Neural cell (in vitro differentiated cells): Measurements from ENCODE around the gene GRAMD4. TPM values are rescaled to one million over a fixed set of nuclear protein-coding genes. Genes with fewer than 3 reads are reported as not detected.

Experiments used
- H2AFZ ChIP-seq: fragments of 200-600, 300-800 bp; sonication (generic), shearing (Covaris generic); 2 replicates; pipeline ENCODE4 v1.6.0; 2014; ENCODE audit warnings: low read depth, mild to moderate bottlenecking, antibody characterized with exemption, low read length, moderate library complexity
- H3F3A ChIP-seq: fragments of 200-600 bp; shearing (Covaris generic); 2 replicates; pipeline ENCODE4 v1.6.1; 2016; ENCODE audit warnings: mild to moderate bottlenecking, moderate library complexity, mixed read lengths, antibody characterized with exemption, low read length; ENCODE audit not compliant: insufficient read depth, poor library complexity, severe bottlenecking
- H3K27ac ChIP-seq: fragments of 200-600, 300-800 bp; sonication (generic), shearing (Covaris generic); 2 replicates; pipeline ENCODE4 v1.5.1; 2014; ENCODE audit warnings: mild to moderate bottlenecking, low read length, moderate library complexity
- H3K27me3 ChIP-seq: fragments of 300-800, 200-600 bp; sonication (generic), shearing (Covaris generic); 2 replicates; pipeline ENCODE4 v1.6.0; 2014; ENCODE audit warnings: mild to moderate bottlenecking, low read depth, low read length, moderate library complexity; ENCODE audit not compliant: insufficient read depth
- H3K36me3 ChIP-seq: fragments of 300-800, 200-600 bp; sonication (generic), shearing (Covaris generic); 2 replicates; pipeline ENCODE4 v1.5.1; 2014; ENCODE audit warnings: mild to moderate bottlenecking, antibody characterized with exemption, low read length, moderate library complexity; ENCODE audit not compliant: insufficient read depth
- H3K4me2 ChIP-seq: fragments of 300-800, 200-600 bp; sonication (generic), shearing (Covaris generic); 2 replicates; pipeline ENCODE4 v1.6.0; 2014; ENCODE audit warnings: mild to moderate bottlenecking, low read length
- H3K4me3 ChIP-seq: fragments of 300-800, 200-600 bp; sonication (generic), shearing (Covaris generic); 2 replicates; pipeline ENCODE4 v1.5.1; 2014; ENCODE audit warnings: mild to moderate bottlenecking, low read length, moderate library complexity
- H3K79me2 ChIP-seq: fragments of 200-600 bp; shearing (Covaris generic); replicated peaks from 2 replicates; pipeline ENCODE4 v1.6.0; 2014; ENCODE audit warnings: mild to moderate bottlenecking, low read length, moderate library complexity; ENCODE audit not compliant: insufficient read depth
- H3K9ac ChIP-seq: fragments of 300-800, 200-600 bp; sonication (generic), shearing (Covaris generic); 2 replicates; pipeline ENCODE4 v1.6.1; 2016; ENCODE audit warnings: mild to moderate bottlenecking, low read length, mixed read lengths
- H3K9me2 ChIP-seq: fragments of 200-600 bp; shearing (Covaris generic); 2 replicates; pipeline ENCODE4 v1.6.1; 2016; ENCODE audit warnings: mild to moderate bottlenecking, low read length, mixed read lengths; ENCODE audit not compliant: insufficient read depth
- H3K9me3 ChIP-seq: fragments of 200-600, 300-800 bp; sonication (generic), shearing (Covaris generic); 2 replicates; pipeline ENCODE4 v1.6.1; 2016; ENCODE audit warnings: mild to moderate bottlenecking, mixed run types, low read length, moderate library complexity, mixed read lengths
- H4K20me1 ChIP-seq: fragments of 200-600 bp; shearing (Covaris generic); 2 replicates; pipeline ENCODE4 v1.6.1; 2016; ENCODE audit warnings: mild to moderate bottlenecking, mixed run types; ENCODE audit not compliant: insufficient read depth
- EP300 ChIP-seq: fragments of 450-650 bp; conservative IDR thresholded peaks from 2 replicates; pipeline ENCODE4 v1.6.1; 2014; ENCODE audit warnings: antibody characterized with exemption, mild to moderate bottlenecking, moderate library complexity; ENCODE audit not compliant: poor library complexity, severe bottlenecking
- EZH2 ChIP-seq: fragments of 200-600, 300-800 bp; shearing (Covaris generic), sonication (generic); IDR thresholded peaks from 2 replicates; pipeline ENCODE4 v1.6.1; 2014; ENCODE audit warnings: antibody characterized with exemption, low read length, borderline replicate concordance, mild to moderate bottlenecking; ENCODE audit not compliant: insufficient read depth, poor library complexity, severe bottlenecking
- MXI1 ChIP-seq: fragments of 450-650 bp; conservative IDR thresholded peaks from 2 replicates; pipeline ENCODE4 v1.6.1; 2014; ENCODE audit warnings: antibody characterized with exemption, mild to moderate bottlenecking; ENCODE audit not compliant: poor library complexity, severe bottlenecking
- POLR2AphosphoS5 ChIP-seq: IDR thresholded peaks from 2 replicates; pipeline ENCODE4 v1.6.1; 2012
- RAD21 ChIP-seq: fragments of 450-650 bp; conservative IDR thresholded peaks from 2 replicates; pipeline ENCODE4 v1.6.1; 2014; ENCODE audit warnings: antibody characterized with exemption, mild to moderate bottlenecking, moderate library complexity
- SMC3 ChIP-seq: fragments of 450-650 bp; conservative IDR thresholded peaks from 2 replicates; pipeline ENCODE4 v1.6.1; 2014; ENCODE audit warnings: antibody characterized with exemption, mild to moderate bottlenecking, moderate library complexity; ENCODE audit not compliant: poor library complexity
- TAF1 ChIP-seq: IDR thresholded peaks from 2 replicates; pipeline ENCODE4 v1.6.1; 2012; ENCODE audit warnings: low read depth
- polyA plus RNA-seq: library from polyadenylated mRNA; depleted of rRNA; stranded (reverse); fragments of >200 nt; gene quantifications from 2 replicates; pipeline ENCODE4 v1.2.3, GENCODE V29; 2014
- TF ChIP-seq, protein P1 (sequence below): fragments of 450-650 bp; IDR thresholded peaks from 2 replicates; pipeline ENCODE4 v1.5.1; 2014; ENCODE audit warnings: antibody characterized with exemption, mild to moderate bottlenecking, moderate library complexity; ENCODE audit not compliant: poor library complexity, severe bottlenecking
- TF ChIP-seq, protein P2 (sequence below): IDR thresholded peaks from 2 replicates; pipeline ENCODE4 v1.6.1; 2012; ENCODE audit warnings: borderline replicate concordance

GRAMD4 gene
- polyA plus RNA-seq, 1 donor from 2014 or later = 35.6 TPM

DNA sequence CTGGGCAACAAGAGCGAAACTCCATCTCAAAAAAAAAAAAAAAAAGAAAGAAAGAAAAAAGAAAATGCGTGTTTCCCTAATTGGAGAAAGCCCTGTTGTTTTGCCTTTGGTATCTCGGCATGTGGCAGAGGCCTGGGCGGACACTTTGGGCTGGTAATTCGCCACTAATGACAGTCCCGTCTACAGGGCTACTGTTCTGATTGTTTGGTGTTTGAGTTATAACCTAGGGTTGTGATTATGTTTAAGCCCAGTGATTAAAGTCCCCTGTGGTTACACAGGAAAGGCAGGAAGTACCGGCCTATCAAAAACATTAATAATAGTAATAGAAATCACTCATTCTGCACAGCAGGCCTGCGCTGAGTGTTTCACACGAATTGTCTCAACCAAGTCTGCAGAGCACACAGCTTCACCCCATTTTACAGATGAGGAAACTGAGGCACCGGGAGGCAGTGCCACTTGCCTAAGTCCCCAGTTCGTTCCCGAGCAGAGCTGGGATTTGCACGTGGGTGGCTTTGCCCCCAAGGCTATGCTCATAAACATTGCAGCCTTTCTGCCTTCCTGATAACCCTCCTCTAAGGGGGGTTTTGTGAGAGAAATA is 39.1 kb upstream of the GRAMD4 start:
- Histone ChIP-seq H3K36me3 (no peaks in the 10 kb centered on the region), H4K20me1 (no peaks in the 10 kb centered on the region), H3K79me2 (peaks cover 7% of the 10 kb centered on the region), H3K27me3 (peaks cover 9% of the 10 kb centered on the region), H3K4me3 (no peak overlapping the region), H3K27ac (no peak overlapping the region), H3K4me2 (no peak overlapping the region), H3K9me3 (no peaks in the 10 kb centered on the region), H2AFZ (no peak overlapping the region), H3F3A (no peaks in the 10 kb centered on the region), H3K9me2 (no peaks in the 10 kb centered on the region), H3K9ac (no peak overlapping the region)
- TF ChIP-seq, protein P1, sequence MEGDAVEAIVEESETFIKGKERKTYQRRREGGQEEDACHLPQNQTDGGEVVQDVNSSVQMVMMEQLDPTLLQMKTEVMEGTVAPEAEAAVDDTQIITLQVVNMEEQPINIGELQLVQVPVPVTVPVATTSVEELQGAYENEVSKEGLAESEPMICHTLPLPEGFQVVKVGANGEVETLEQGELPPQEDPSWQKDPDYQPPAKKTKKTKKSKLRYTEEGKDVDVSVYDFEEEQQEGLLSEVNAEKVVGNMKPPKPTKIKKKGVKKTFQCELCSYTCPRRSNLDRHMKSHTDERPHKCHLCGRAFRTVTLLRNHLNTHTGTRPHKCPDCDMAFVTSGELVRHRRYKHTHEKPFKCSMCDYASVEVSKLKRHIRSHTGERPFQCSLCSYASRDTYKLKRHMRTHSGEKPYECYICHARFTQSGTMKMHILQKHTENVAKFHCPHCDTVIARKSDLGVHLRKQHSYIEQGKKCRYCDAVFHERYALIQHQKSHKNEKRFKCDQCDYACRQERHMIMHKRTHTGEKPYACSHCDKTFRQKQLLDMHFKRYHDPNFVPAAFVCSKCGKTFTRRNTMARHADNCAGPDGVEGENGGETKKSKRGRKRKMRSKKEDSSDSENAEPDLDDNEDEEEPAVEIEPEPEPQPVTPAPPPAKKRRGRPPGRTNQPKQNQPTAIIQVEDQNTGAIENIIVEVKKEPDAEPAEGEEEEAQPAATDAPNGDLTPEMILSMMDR = no peak
- TF ChIP-seq SMC3 (no peak), POLR2AphosphoS5 (no peak), EP300 (no peak), EZH2 (no peak), RAD21 (no peak), MXI1 (no peak)
- TF ChIP-seq, protein P2, sequence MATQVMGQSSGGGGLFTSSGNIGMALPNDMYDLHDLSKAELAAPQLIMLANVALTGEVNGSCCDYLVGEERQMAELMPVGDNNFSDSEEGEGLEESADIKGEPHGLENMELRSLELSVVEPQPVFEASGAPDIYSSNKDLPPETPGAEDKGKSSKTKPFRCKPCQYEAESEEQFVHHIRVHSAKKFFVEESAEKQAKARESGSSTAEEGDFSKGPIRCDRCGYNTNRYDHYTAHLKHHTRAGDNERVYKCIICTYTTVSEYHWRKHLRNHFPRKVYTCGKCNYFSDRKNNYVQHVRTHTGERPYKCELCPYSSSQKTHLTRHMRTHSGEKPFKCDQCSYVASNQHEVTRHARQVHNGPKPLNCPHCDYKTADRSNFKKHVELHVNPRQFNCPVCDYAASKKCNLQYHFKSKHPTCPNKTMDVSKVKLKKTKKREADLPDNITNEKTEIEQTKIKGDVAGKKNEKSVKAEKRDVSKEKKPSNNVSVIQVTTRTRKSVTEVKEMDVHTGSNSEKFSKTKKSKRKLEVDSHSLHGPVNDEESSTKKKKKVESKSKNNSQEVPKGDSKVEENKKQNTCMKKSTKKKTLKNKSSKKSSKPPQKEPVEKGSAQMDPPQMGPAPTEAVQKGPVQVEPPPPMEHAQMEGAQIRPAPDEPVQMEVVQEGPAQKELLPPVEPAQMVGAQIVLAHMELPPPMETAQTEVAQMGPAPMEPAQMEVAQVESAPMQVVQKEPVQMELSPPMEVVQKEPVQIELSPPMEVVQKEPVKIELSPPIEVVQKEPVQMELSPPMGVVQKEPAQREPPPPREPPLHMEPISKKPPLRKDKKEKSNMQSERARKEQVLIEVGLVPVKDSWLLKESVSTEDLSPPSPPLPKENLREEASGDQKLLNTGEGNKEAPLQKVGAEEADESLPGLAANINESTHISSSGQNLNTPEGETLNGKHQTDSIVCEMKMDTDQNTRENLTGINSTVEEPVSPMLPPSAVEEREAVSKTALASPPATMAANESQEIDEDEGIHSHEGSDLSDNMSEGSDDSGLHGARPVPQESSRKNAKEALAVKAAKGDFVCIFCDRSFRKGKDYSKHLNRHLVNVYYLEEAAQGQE = no peak

DNA sequence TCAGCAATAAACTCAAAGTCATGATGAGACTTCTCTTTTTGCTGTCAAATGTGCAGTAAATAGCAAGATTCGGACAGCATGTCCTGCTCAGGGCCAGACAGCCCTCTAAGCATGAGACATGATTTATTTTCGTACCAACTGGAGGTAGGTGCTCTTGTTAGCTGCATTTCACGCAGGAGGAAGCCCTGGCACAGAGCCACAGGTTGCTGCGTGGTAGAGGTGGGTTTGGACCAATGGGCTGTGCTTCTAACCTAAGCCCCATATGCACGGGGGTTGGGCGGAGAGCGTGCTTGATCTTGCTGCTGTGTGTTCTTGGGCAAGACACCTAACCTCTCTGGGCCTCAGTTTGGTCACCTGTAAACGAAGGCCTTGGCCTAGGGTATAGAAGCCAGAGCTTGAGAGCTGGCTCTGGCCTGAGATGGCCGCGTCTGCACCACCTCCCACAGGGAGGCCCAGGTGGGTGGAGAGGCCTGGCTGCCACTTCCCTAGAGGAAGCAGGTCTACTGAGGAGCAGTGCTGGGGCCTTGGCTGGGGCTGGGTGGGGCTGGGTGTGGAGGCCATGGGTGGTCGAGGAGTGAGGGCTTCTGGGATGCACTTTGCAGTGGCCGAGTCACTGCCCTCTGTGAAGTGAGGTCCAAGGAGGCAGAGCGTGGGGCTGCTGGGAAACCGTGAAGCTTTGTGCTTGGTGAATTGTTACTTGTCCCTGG is 38.5 kb upstream of the GRAMD4 start:
- no peaks in the 10 kb centered on the region for H3K36me3 ChIP-seq
- TF ChIP-seq POLR2AphosphoS5 (no peak), EZH2 (no peak), SMC3 (no peak), RAD21 (no peak), EP300 (no peak), MXI1 (no peak), TAF1 (no peak)
- TF ChIP-seq, protein P2 = no peak
- TF ChIP-seq, protein P1 = no peak
- no peak overlapping the region for H3K9ac ChIP-seq
- no peak overlapping the region for H2AFZ ChIP-seq
- H3K4me2 ChIP-seq = no peak overlapping the region
- H3K9me3 ChIP-seq = no peaks in the 10 kb centered on the region
- H3F3A ChIP-seq = no peaks in the 10 kb centered on the region
- no peaks in the 10 kb centered on the region for H4K20me1 ChIP-seq
- peaks cover 9% of the 10 kb centered on the region for H3K27me3 ChIP-seq
- no peaks in the 10 kb centered on the region for H3K9me2 ChIP-seq
- H3K79me2 ChIP-seq = peaks cover 7% of the 10 kb centered on the region
- no peak overlapping the region for H3K27ac ChIP-seq
- H3K4me3 ChIP-seq = no peak overlapping the region
